ENCODE measurements around the gene PTMA.
"Not testable (repeated sequence)": the region's sequence is repeated elsewhere in the genome, so short reads cannot be mapped to it uniquely, and the experiment has no call there.

The PTMA gene

DNA sequence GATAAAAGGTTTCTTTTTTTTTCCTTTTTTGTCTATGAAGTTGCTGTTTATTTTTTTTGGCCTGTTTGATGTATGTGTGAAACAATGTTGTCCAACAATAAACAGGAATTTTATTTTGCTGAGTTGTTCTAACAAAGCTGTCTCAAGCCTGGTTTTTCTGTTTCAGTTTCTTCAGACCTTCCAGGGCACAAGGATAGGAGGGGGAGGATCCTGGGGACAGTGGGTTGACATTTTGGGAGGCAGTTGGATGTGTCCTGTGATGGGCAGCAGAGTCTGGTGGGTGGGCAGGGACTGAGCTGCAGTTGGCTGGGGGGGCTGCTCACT lies 5.0 kb downstream of the PTMA start:
- intact Hi-C loops (cut with DNase I), result loop anchor here (5.0 kb wide), 1 partner anchor 69 kb away; the partner anchor contains the start of gene PDE6D
- not testable (repeated sequence) for DNase-seq

DNA sequence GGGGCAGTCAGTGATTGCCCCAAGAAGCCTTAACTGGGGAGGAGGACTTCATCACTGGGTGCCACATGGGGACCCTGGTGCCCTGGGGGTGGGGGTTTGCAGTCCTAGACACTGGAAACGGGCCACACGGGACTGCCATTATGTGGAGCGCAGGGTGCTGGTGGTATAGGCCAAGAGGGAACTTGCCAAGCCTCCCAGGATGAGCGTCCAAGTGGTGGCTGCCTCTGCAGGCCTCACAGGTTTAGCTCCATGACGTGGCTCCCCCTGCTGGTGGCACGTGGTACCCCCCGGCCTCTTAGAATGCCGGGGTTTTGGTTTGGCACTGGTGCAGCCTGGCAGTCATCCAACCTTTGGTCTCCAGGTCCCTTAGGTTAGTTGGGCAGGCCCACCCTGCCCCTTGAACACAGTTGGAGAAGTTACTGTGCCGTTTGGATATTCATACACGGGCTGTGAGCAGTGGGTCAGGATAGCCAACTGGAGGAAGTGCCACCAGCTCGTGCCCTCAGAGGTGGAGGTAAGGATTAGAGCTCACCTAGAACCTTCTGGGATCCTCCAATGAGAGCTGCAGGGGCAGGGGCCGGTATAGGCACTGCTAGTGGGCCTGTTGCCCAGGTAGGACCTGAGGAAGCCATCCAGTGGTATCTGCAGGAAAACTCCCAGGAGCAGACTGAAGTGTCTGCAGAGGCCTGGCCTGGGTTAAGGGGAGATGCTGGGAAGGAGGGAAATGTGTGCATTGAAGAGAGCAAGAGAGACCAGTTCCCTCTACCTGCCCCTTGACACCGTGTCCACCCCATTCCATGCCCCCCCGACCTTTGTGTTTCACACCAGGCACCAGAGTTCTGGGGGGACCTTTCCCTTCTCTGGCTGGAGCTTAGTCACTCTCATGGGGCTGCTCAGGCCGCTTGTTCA lies 5.7 kb downstream of the PTMA start:
- DNase-seq, result peak; percentile 59 to 96 (median 80)
- intact Hi-C loops (cut with DNase I), result loop anchor here (5.0 kb wide), 1 partner anchor 68 kb away; the partner anchor contains the start of gene PDE6D

- intact Hi-C loops (cut with DNase I), result loop anchor here (1.0 to 5.0 kb wide), 3 partner anchors 38 to 198 kb away; partner anchors contain the start of gene PDE6D
- peak in 8 of 10 donors; percentile 70 to 91 (median 79) for DNase-seq
Measured at GRCh38 chr2:231714639-231715498, 6.5 kb downstream of the PTMA start.

DNA sequence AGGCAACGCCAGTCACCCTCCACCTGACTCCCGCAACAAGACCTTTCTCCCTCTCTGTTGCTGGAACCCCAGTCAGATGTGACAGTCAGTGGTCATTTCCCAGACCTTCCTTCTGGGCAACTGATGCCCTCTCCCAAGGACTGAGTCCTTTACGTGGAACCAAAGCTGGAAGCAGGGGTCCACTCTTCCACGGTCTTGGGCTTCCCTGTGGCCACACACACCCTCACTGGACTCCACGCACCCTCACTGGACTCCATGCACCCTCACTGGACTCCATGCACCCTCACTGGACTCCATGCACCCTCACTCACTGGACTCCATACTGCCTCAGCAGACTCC lies 7.1 kb downstream of the PTMA start:
- peak in 1 of 10 donors; percentile 40 for DNase-seq
- intact Hi-C loops (cut with DNase I), result loop anchor here (1.0 to 5.0 kb wide), 2 partner anchors 38 to 198 kb away; no protein-coding TSS in a partner anchor

DNA sequence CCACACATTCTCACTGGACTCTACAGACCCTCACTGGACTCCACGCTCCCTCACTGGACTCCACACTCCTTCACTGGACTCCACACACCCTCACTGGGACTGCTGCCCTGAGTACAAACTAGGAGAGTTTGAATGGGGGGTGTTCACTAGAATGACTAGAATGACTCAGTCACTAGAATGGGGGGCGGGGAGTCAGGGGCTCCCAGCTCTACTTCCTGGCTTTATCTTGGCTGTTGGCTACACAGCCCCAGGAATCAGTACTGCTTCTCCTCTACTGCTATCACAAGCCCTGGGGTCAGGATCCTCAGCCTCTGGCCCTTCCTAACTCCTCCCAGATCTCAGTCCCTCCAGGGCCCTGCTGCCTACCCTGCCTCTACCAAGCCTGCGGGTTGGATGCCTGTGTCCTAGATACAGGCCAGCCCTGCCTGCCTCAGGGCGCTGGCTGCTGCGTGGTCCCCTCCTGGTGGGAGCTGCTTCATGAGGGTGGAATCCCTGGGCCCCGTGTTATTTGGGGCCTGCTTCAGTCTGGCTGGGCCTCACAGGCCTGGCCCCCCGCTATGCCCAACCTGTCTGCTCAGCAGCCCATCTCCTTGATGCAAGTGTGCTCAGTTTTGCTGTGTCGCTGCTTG lies 7.8 kb downstream of the PTMA start:
- intact Hi-C loops (cut with DNase I), result loop anchor here (1.0 to 5.0 kb wide), 2 partner anchors 39 to 199 kb away; no protein-coding TSS in a partner anchor
- DNase-seq, result peak in 2 of 10 donors; percentile 47 to 83

DNA sequence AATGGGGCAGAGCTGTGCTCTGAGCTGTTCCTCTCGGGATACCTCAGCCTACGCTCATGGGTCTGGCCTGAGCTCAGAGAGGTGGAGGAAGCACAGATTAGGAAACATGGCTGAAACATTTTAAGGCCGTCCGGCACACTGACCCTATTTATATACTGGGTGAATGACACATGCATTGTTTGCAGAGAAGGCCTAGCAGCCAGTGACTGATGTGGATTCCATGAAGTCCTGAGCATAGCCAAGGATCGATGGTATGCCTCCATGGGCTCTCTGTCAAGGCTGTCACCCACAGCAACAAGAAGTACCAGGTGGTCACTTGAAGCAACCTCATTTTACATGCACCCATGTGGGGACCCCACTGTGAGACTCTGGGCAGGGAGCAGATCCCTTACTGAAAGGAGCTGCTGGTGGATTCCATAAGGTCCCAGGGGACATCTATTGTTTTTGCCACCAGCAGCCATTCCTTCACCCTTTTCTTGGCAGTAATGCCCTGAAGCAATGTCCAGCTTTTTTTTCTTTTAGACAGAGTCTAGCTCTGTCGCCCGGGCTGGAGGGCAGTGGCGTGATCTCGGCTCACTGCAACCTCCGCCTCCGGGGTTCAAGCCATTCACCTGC lies 8.4 kb downstream of the PTMA start:
- DNase-seq, result peak in 2 of 10 donors; percentile 8 to 18
- intact Hi-C loops (cut with DNase I), result loop anchor here (5.0 kb wide), 1 partner anchor 199 kb away; no protein-coding TSS in a partner anchor

- intact Hi-C loops (cut with DNase I), result loop anchor here (5.0 kb wide), 1 partner anchor 200 kb away; no protein-coding TSS in a partner anchor
- peak in 2 of 10 donors; percentile 73 to 92 for DNase-seq
Measured at GRCh38 chr2:231717281-231718171, 9.2 kb downstream of the PTMA start.

DNA sequence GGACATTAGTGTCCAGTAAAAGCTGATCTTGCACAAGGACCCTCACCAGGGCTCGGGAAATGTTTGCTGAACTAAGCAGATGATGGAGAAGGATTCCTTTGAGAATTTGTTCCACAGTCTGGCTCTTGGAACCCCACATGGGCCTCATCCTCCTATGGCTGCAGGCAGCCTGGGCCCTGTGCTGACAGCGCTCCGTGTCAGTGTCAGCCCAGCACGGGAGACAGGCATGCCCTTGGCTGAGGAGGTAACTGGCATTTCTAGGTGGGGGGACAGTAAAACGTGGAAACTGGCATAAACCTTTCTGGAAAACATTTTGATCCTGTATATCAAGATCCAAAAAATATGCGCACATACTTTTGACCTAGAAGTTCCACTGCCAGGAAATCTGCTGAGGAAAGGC lies 10.5 kb downstream of the PTMA start:
- intact Hi-C loops (cut with DNase I), result loop anchor here (5.0 kb wide), 1 partner anchor 201 kb away; no protein-coding TSS in a partner anchor

DNA sequence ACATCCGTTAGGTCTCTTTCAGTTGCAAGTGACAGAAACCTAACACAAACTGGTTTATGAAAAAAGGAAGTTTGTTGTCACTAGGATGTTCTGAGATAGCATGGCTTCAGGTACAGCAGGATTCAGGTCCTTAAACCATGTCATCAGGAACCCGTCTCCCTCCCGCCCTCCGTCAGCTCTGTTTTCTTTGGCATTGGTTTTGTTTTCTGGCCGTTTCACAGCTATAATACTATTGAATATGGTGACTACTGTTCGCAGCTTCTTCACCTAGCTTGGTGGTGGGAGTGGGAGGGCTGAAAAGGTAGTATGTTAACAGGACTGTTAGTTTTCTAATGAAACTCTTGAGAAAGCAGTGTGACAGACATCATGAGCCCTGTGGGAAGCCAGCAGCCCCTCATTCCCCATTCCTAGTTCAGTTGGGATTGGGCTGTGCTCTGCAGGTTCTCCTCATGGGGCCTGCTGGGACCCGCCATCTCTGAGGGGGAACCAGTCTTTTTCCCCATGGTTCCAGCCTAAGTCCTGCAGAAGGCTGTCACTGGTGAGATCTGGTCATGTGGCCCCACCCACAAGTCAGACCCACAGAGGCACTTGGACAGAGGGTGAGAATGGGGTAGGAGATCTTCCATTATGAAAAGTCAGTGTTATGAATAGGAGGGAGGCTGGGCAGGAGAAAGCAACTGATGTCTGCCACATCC lies 12.1 kb downstream of the PTMA start:
- intact Hi-C loops (cut with DNase I), result no loop called here
- DNase-seq, result peak in 2 of 10 donors; percentile 10 to 22

More for the DNA sequence above, 10.5 kb downstream of the PTMA start:
- peak in 2 of 10 donors; percentile 14 to 42 for DNase-seq

- DNase-seq, result peak in 2 of 10 donors; percentile 35 to 49
- intact Hi-C loops (cut with DNase I), result no loop called here
Measured at GRCh38 chr2:231720987-231721966, 13.0 kb downstream of the PTMA start.

GRCh38 chr2:231722721-231723307 lies 14.5 kb downstream of the PTMA start:
- intact Hi-C loops (cut with DNase I), result no loop called here
- peak in 2 of 10 donors; percentile 3 to 8 for DNase-seq

GRCh38 chr2:231725476-231725875 lies 17.2 kb downstream of the PTMA start:
- peak in 2 of 10 donors; percentile 10 to 39 for DNase-seq
- intact Hi-C loops (cut with DNase I), result no loop called here

GRCh38 chr2:231726276-231726675 lies 18.0 kb downstream of the PTMA start:
- peak in 2 of 10 donors; percentile 70 to 72 for DNase-seq
- intact Hi-C loops (cut with DNase I), result no loop called here

GRCh38 chr2:231727621-231728020 lies 19.3 kb downstream of the PTMA start:
- intact Hi-C loops (cut with DNase I), result no loop called here
- DNase-seq, result peak in 2 of 10 donors; percentile 53 to 72

- intact Hi-C loops (cut with DNase I), result no loop called here
Measured at GRCh38 chr2:231732604-231733003, 24.3 kb downstream of the PTMA start.

GRCh38 chr2:231737761-231738160 lies 29.4 kb downstream of the PTMA start:
- no peak for DNase-seq
- intact Hi-C loops (cut with DNase I), result no loop called here

More at GRCh38 chr2:231732604-231733003, 24.3 kb downstream of the PTMA start:
- no peak for DNase-seq

Data from posterior cingulate gyrus (tissue), 11 donors.